Ovary (tissue), 3 donors: ENCODE measurements around the gene WFIKKN2.

Experiments used
- POLR2A ChIP-seq: fragments of 450-650 bp; IDR thresholded peaks from one replicate; pipeline ENCODE4 v1.6.1; 2017; ENCODE audit warnings: antibody characterized with exemption, mild to moderate bottlenecking, moderate library complexity
- TF ChIP-seq, protein P1 (sequence below), 3 donors: fragments of 450-650 bp in 2 of 3; fragments of 200-600 bp in 1 of 3; IDR thresholded peaks; one replicate each; pipeline versions ENCODE4 v1.5.1 to v1.8.0; 2016 to 2022; ENCODE audit warnings: antibody characterized with exemption in 3 of 3, mild to moderate bottlenecking in 1 of 3
- donor health status: DM: no; HTN: no; CAD: no.

GRCh38 chr17:50865060-50865867, 29.9 kb downstream of the WFIKKN2 start:
- TF ChIP-seq, protein P1, sequence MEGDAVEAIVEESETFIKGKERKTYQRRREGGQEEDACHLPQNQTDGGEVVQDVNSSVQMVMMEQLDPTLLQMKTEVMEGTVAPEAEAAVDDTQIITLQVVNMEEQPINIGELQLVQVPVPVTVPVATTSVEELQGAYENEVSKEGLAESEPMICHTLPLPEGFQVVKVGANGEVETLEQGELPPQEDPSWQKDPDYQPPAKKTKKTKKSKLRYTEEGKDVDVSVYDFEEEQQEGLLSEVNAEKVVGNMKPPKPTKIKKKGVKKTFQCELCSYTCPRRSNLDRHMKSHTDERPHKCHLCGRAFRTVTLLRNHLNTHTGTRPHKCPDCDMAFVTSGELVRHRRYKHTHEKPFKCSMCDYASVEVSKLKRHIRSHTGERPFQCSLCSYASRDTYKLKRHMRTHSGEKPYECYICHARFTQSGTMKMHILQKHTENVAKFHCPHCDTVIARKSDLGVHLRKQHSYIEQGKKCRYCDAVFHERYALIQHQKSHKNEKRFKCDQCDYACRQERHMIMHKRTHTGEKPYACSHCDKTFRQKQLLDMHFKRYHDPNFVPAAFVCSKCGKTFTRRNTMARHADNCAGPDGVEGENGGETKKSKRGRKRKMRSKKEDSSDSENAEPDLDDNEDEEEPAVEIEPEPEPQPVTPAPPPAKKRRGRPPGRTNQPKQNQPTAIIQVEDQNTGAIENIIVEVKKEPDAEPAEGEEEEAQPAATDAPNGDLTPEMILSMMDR (IDR thresholded peaks at IDR 0.05) = no peak
- TF ChIP-seq POLR2A = peak; percentile 16
